GM19468 (cell line): ENCODE measurements around the gene PTPRJ.

Experiments
- ATAC-seq: cut with Tn5 transposase; IDR thresholded peaks from one replicate; pipeline ENCODE4 v1.9.1; 2021; ENCODE audit warnings: mild to moderate bottlenecking, moderate library complexity, moderate number of reproducible peaks; ENCODE audit not compliant: unreplicated experiment; ENCODE audit errors: extremely low read depth

Gene PTPRJ

GRCh38 chr11:47967577-47968525, 12.5 kb upstream of the PTPRJ start:
- no peak for ATAC-seq

GRCh38 chr11:47969401-47969800, 11.0 kb upstream of the PTPRJ start:
- no peak for ATAC-seq

GRCh38 chr11:47971501-47971900, 8.9 kb upstream of the PTPRJ start:
- no peak for ATAC-seq

GRCh38 chr11:47973173-47973572, 7.2 kb upstream of the PTPRJ start:
- ATAC-seq, result no peak

- no peak for ATAC-seq
Measured at GRCh38 chr11:47976931-47977330, 3.4 kb upstream of the PTPRJ start.

GRCh38 chr11:47977623-47978022, 2.7 kb upstream of the PTPRJ start:
- no peak for ATAC-seq

- no peak for ATAC-seq
Measured at GRCh38 chr11:47979378-47980087, 826 bp upstream of the PTPRJ start.

- ATAC-seq, result peak; percentile 39
Measured at GRCh38 chr11:47980907-47981621, 705 bp downstream of the PTPRJ start.

- ATAC-seq, result no peak
Measured at GRCh38 chr11:47981667-47982404, 1.5 kb downstream of the PTPRJ start.

GRCh38 chr11:47982616-47983015, 2.3 kb downstream of the PTPRJ start:
- no peak for ATAC-seq

- no peak for ATAC-seq
Measured at GRCh38 chr11:47983464-47984397, 3.4 kb downstream of the PTPRJ start.

GRCh38 chr11:47986219-47986618, 5.9 kb downstream of the PTPRJ start:
- no peak for ATAC-seq

GRCh38 chr11:47986742-47987141, 6.4 kb downstream of the PTPRJ start:
- no peak for ATAC-seq

GRCh38 chr11:47987310-47987709, 7.0 kb downstream of the PTPRJ start:
- ATAC-seq, result no peak

GRCh38 chr11:47987781-47988180, 7.4 kb downstream of the PTPRJ start:
- ATAC-seq, result no peak

- ATAC-seq, result no peak
Measured at GRCh38 chr11:47989779-47990178, 9.4 kb downstream of the PTPRJ start.

GRCh38 chr11:47991266-47991830, 11.0 kb downstream of the PTPRJ start:
- no peak for ATAC-seq

GRCh38 chr11:47991894-47992293, 11.5 kb downstream of the PTPRJ start:
- no peak for ATAC-seq
